Smooth muscle cell (in vitro differentiated cells): ENCODE results near the gene GPR152. TPM values are rescaled to one million over a fixed set of nuclear protein-coding genes. Genes with fewer than 3 reads are reported as not detected.

ENCODE experiments used
- DNase-seq: peaks from one replicate; lab custom pipeline; 2025; ENCODE audit not compliant: unreplicated experiment; lab: John Stamatoyannopoulos, UW
- H2AFZ ChIP-seq: fragments of 200-600 bp; sonication (generic); 2 replicates; pipeline ENCODE4 v1.6.0; 2016; ENCODE audit warnings: antibody characterized with exemption, low read depth, mild to moderate bottlenecking
- H3F3A ChIP-seq: fragments of 200-600 bp; sonication (generic); 2 replicates; pipeline ENCODE4 v1.6.0; 2017; ENCODE audit warnings: antibody characterized with exemption, low read depth
- H3K27ac ChIP-seq: fragments of 200-600 bp; sonication (generic); 2 replicates; pipeline ENCODE4 v1.5.1; 2016; ENCODE audit warnings: low read depth, mild to moderate bottlenecking
- H3K27me3 ChIP-seq: fragments of 200-600 bp; sonication (generic); 2 replicates; pipeline ENCODE4 v1.6.1; 2016; ENCODE audit warnings: low read depth, mild to moderate bottlenecking
- H3K36me3 ChIP-seq: fragments of 200-600 bp; sonication (generic); 2 replicates; pipeline ENCODE4 v1.5.1; 2016; ENCODE audit warnings: low read depth
- H3K4me1 ChIP-seq: fragments of 200-600 bp; sonication (generic); 2 replicates; pipeline ENCODE4 v1.5.1; 2016; ENCODE audit warnings: low read depth
- H3K4me2 ChIP-seq: fragments of 200-600 bp; sonication (generic); 2 replicates; pipeline ENCODE4 v1.6.0; 2016; ENCODE audit warnings: mild to moderate bottlenecking
- H3K4me3 ChIP-seq: fragments of 200-600 bp; sonication (generic); 2 replicates; pipeline ENCODE4 v1.5.1; 2016; ENCODE audit warnings: mild to moderate bottlenecking
- H3K79me2 ChIP-seq: fragments of 200-600 bp; sonication (generic); 2 replicates; pipeline ENCODE4 v1.6.0; 2016; ENCODE audit warnings: low read depth, mild to moderate bottlenecking
- H3K9ac ChIP-seq: fragments of 200-600 bp; sonication (generic); 2 replicates; pipeline ENCODE4 v1.6.0; 2016; ENCODE audit warnings: low read depth
- H3K9me3 ChIP-seq: fragments of 200-600 bp; sonication (generic); replicated peaks from 2 replicates; pipeline ENCODE4 v1.5.1; 2016; ENCODE audit warnings: low read depth
- H4K20me1 ChIP-seq: fragments of 200-600 bp; sonication (generic); 2 replicates; pipeline ENCODE4 v1.6.0; 2016; ENCODE audit warnings: low read depth
- WGBS: methylation state at CpG from one replicate; pipeline ENCODE4 v1.1.7; 2016; ENCODE audit warnings: low lambda C conversion rate; 5-methylcytosine and 5-hydroxymethylcytosine counted together
- polyA plus RNA-seq: library from polyadenylated mRNA; unstranded; fragments of >200 nt; fragmentation: Nextera tagmentation; extraction: Ambion mirVana; gene quantifications from 2 replicates; pipeline ENCODE4 v1.2.1, GENCODE V29; 2016
- total RNA-seq: library from RNA; depleted of rRNA; stranded (reverse); fragments of >200 nt; gene quantifications from 2 replicates; pipeline ENCODE4 v1.2.3, GENCODE V29; 2014
- TF ChIP-seq, protein P1 (sequence below): fragments of 200-600 bp; sonication (generic); IDR thresholded peaks from 2 replicates; pipeline ENCODE4 v1.5.1; 2017; ENCODE audit warnings: borderline replicate concordance, mild to moderate bottlenecking, antibody characterized with exemption; ENCODE audit not compliant: insufficient read depth, poor library complexity, severe bottlenecking

Gene GPR152
- total and polyA plus RNA-seq, 2 experiments from 2014 or later, result 0.27 TPM; not detected in 1

DNA sequence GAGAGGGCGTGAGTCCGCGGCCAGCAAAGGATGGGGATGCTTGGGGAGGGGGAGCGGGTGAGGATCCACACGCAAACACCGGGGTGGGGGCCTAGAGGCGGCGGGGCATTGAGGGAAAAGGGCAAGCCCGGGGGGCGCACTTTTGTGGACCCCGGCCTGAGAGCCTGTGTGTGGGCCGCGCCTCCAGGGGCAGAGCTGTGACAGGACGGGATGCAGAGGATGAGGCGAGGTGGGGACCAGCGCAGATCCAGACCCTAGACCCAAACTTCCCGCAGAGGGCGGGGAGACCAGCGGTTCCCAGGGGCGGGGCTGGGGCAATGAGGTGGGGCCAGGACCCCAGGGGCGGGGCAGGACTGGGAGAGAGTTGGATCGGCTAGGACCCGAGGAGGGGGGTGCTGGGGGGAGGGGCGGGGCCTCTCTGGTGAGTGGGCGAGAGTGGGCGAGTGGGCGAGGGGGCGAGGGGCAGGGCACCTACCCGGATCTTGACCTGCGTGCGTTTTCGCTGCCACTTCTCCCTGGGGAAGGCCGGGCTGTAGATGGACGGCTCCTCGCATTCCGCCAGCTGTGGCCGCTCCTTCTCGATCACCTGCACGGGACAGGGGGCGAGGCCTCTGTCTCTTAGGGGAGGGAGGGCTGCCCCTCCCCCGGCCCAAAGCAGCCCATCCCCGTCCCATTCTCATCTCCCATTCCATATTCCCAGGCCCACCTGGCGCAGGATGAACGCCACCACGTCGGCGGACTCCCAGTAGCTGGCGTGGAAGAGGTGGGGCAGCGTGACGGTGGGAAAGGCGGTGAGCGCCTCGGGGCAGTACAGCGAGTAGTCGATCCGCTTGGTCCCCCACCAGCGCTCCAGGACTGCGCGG is 42.1 kb upstream of the GPR152 start:
- TF ChIP-seq, protein P1, sequence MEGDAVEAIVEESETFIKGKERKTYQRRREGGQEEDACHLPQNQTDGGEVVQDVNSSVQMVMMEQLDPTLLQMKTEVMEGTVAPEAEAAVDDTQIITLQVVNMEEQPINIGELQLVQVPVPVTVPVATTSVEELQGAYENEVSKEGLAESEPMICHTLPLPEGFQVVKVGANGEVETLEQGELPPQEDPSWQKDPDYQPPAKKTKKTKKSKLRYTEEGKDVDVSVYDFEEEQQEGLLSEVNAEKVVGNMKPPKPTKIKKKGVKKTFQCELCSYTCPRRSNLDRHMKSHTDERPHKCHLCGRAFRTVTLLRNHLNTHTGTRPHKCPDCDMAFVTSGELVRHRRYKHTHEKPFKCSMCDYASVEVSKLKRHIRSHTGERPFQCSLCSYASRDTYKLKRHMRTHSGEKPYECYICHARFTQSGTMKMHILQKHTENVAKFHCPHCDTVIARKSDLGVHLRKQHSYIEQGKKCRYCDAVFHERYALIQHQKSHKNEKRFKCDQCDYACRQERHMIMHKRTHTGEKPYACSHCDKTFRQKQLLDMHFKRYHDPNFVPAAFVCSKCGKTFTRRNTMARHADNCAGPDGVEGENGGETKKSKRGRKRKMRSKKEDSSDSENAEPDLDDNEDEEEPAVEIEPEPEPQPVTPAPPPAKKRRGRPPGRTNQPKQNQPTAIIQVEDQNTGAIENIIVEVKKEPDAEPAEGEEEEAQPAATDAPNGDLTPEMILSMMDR, result no peak
- WGBS, result 97% methylated on average over 25 of the region's 59 CpGs

DNA sequence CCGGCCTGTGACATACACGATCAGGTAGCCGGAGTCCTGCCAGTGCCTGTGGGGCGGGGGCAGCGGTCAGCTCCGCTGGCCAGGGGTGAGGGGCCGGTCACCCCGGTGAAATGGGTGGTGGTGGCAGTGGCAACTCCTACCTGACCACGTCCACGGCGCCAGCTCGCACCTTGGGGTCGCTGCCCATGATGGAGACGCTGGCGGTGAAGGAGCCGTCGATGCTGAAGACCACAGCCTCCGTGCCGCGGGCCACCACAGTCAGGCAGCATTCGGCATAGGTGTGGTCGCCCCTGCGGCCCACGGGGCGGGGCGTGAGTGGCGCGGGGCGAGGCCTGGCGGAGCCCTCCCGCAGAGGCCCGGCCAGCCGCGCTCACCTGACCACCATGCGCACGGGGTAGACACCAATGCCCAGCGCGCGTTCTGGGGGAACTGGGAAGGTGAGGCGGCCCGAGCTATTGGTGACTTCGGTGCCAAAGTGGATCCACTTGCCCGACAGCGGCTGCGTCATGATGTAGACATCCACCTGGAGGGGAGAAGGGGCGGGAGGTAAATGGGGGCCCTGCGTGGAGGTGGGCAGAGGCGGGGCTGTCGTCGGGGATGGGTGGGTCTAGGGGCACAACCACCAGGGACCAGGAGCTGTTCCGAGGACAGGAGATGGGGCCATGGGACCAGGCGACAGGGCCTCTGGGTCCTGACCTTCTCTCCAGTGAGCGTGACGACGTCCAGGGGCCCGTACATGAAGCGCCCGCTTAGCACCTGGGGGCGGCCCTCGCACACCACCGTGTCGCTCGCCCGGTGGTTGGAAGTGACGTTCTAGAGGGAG is 41.2 kb upstream of the GPR152 start:
- H3K27me3 ChIP-seq, result no peaks in the 10 kb centered on the region
- no peaks in the 10 kb centered on the region for H4K20me1 ChIP-seq
- no peak overlapping the region for H3K4me3 ChIP-seq
- H3K9ac ChIP-seq, result no peak overlapping the region
- no peak for DNase-seq
- 96% methylated on average over 44 of the region's 65 CpGs for WGBS
- no peaks in the 10 kb centered on the region for H3K79me2 ChIP-seq
- TF ChIP-seq, protein P1, result no peak
- no peaks in the 10 kb centered on the region for H3K9me3 ChIP-seq
- no peak overlapping the region for H2AFZ ChIP-seq
- H3F3A ChIP-seq, result no peaks in the 10 kb centered on the region
- H3K27ac ChIP-seq, result no peak overlapping the region
- no peaks in the 10 kb centered on the region for H3K4me1 ChIP-seq
- H3K36me3 ChIP-seq, result no peaks in the 10 kb centered on the region
- no peak overlapping the region for H3K4me2 ChIP-seq

More for the DNA sequence above, 42.1 kb upstream of the GPR152 start:
- Histone ChIP-seq H3K9ac (no peak overlapping the region), H4K20me1 (no peaks in the 10 kb centered on the region), H3K4me1 (no peaks in the 10 kb centered on the region), H2AFZ (no peak overlapping the region), H3K79me2 (no peaks in the 10 kb centered on the region), H3F3A (no peaks in the 10 kb centered on the region), H3K4me2 (no peak overlapping the region), H3K27me3 (no peaks in the 10 kb centered on the region), H3K9me3 (no peaks in the 10 kb centered on the region), H3K36me3 (no peaks in the 10 kb centered on the region), H3K4me3 (no peak overlapping the region), H3K27ac (no peak overlapping the region)
- DNase-seq, result no peak

DNA sequence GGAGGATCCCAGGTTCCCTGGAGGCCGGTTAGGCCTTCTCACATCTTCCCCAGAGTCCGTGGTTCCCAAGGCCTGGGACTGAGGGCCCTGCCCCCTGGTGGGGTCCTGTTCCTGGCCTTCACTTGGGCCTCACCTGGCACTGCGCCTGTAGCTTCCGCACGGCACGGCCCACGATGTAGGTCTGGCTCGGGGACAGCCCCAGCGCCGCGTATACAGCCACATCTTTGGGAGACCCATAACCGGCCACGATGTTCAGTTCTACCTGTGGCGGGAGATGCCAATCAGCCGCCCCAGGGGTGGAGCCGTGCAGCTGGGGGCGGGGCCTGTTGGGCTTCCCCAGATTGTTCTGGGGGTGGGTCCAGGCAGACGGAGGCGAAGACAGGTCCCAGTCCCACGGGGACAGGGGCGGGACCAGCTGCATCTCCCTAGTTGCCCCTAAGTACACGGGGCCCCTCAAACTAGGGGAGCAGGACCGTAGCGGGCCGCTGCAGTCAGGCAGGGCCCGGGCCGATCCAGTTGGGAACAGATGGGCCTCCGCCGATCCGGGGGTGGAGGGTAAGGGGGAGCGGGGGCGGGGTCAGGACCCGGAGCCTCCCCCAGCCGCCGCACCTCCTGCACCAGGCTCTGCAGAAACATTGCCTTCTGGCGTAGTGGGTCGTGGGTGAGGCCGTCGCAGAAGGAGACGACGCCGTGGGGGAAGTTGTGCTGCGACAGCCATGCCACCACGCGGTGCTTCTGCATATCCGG is 40.4 kb upstream of the GPR152 start:
- no peak overlapping the region for H2AFZ ChIP-seq
- DNase-seq, result no peak
- no peak overlapping the region for H3K27ac ChIP-seq
- no peak overlapping the region for H3K4me3 ChIP-seq
- no peak overlapping the region for H3K4me2 ChIP-seq
- no peaks in the 10 kb centered on the region for H3K27me3 ChIP-seq
- H3K4me1 ChIP-seq, result no peaks in the 10 kb centered on the region
- no peaks in the 10 kb centered on the region for H3K36me3 ChIP-seq
- TF ChIP-seq, protein P1, result no peak
- no peaks in the 10 kb centered on the region for H3K79me2 ChIP-seq
- no peak overlapping the region for H3K9ac ChIP-seq
- H3K9me3 ChIP-seq, result no peaks in the 10 kb centered on the region
- 93% methylated on average over 43 of the region's 46 CpGs for WGBS
- H4K20me1 ChIP-seq, result no peaks in the 10 kb centered on the region
- H3F3A ChIP-seq, result no peaks in the 10 kb centered on the region
